ENCODE results near the gene CAV3.
"Not testable (repeated sequence)": the region's sequence is repeated elsewhere in the genome, so short reads cannot be mapped to it uniquely, and the experiment has no call there.

CAV3 gene

GRCh38 chr3:8733332-8734094, at the start of gene CAV3:
Gene CAV3, plus strand, starts transcription at chr3:8733802. Its CDS starts 75 bp downstream, at chr3:8733877.
- DNase-seq: no peak

- DNase-seq: not testable (repeated sequence)
Measured at GRCh38 chr3:8684992-8685391, 48.6 kb upstream of the CAV3 start.

GRCh38 chr3:8691295-8691694, 42.3 kb upstream of the CAV3 start:
- DNase-seq: not testable (repeated sequence)

GRCh38 chr3:8702560-8702959, 31.0 kb upstream of the CAV3 start:
- no peak for DNase-seq

GRCh38 chr3:8705575-8705974, 28.0 kb upstream of the CAV3 start:
- DNase-seq: no peak

- no peak for DNase-seq
Measured at GRCh38 chr3:8709287-8709686, 24.3 kb upstream of the CAV3 start.

GRCh38 chr3:8709801-8710507, 23.6 kb upstream of the CAV3 start:
- DNase-seq: no peak

- no peak for DNase-seq
Measured at GRCh38 chr3:8712045-8712907, 21.3 kb upstream of the CAV3 start.

- no peak for DNase-seq
Measured at GRCh38 chr3:8712908-8713255, 20.7 kb upstream of the CAV3 start.

- no peak for DNase-seq
Measured at GRCh38 chr3:8713901-8714759, 19.5 kb upstream of the CAV3 start.

- not testable (repeated sequence) for DNase-seq
Measured at GRCh38 chr3:8715757-8716156, 17.8 kb upstream of the CAV3 start.

GRCh38 chr3:8722808-8723207, 10.8 kb upstream of the CAV3 start:
- no peak for DNase-seq

GRCh38 chr3:8723612-8724011, 10.0 kb upstream of the CAV3 start:
- no peak for DNase-seq

- DNase-seq: no peak
Measured at GRCh38 chr3:8724108-8724752, 9.4 kb upstream of the CAV3 start.

- DNase-seq: no peak
Measured at GRCh38 chr3:8727605-8728512, 5.7 kb upstream of the CAV3 start.

GRCh38 chr3:8729479-8729878, 4.1 kb upstream of the CAV3 start:
- no peak for DNase-seq

- no peak for DNase-seq
Measured at GRCh38 chr3:8730656-8731055, 2.9 kb upstream of the CAV3 start.

- no peak for DNase-seq
Measured at GRCh38 chr3:8732413-8732812, 1.2 kb upstream of the CAV3 start.

GRCh38 chr3:8734137-8734878, 706 bp downstream of the CAV3 start:
- DNase-seq: no peak

- no peak for DNase-seq
Measured at GRCh38 chr3:8734908-8735307, 1.3 kb downstream of the CAV3 start.
